ENCODE measurements around the gene FGD3.

- TF ChIP-seq, protein P1, sequence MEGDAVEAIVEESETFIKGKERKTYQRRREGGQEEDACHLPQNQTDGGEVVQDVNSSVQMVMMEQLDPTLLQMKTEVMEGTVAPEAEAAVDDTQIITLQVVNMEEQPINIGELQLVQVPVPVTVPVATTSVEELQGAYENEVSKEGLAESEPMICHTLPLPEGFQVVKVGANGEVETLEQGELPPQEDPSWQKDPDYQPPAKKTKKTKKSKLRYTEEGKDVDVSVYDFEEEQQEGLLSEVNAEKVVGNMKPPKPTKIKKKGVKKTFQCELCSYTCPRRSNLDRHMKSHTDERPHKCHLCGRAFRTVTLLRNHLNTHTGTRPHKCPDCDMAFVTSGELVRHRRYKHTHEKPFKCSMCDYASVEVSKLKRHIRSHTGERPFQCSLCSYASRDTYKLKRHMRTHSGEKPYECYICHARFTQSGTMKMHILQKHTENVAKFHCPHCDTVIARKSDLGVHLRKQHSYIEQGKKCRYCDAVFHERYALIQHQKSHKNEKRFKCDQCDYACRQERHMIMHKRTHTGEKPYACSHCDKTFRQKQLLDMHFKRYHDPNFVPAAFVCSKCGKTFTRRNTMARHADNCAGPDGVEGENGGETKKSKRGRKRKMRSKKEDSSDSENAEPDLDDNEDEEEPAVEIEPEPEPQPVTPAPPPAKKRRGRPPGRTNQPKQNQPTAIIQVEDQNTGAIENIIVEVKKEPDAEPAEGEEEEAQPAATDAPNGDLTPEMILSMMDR (IDR thresholded peaks at IDR 0.05): no peak
- TF ChIP-seq POLR2A (IDR thresholded peaks at IDR 0.05; ENCODE audit: low read depth): no peak
- TF ChIP-seq POLR2AphosphoS5 (IDR thresholded peaks at IDR 0.05): no peak
Observed at GRCh38 chr9:92920437-92920836, 26.9 kb upstream of the FGD3 start.

Measured in esophagus muscularis mucosa (tissue), 3 donors.